Progenitor cell of endocrine pancreas (in vitro differentiated cells): ENCODE measurements around the gene MYO18A. TPM values are rescaled to one million over a fixed set of nuclear protein-coding genes. Genes with fewer than 3 reads are reported as not detected.
"Not testable (repeated sequence)": the region's sequence is repeated elsewhere in the genome, so short reads cannot be mapped to it uniquely, and the experiment has no call there.

Experiments used
- DNase-seq: peaks from one replicate; pipeline ENCODE4 v3.0.0; 2021; ENCODE audit warnings: low spot score; ENCODE audit not compliant: unreplicated experiment
- H3K27ac Mint-ChIP-seq: 2 replicates; pipeline ENCODE4 v1.8.0; 2021; ENCODE audit warnings: mild to moderate bottlenecking, moderate library complexity, mixed read lengths
- H3K27me3 Mint-ChIP-seq: 2 replicates; pipeline ENCODE4 v1.8.0; 2021; ENCODE audit warnings: mixed read lengths
- H3K36me3 Mint-ChIP-seq: 2 replicates; pipeline ENCODE4 v1.8.0; 2022; ENCODE audit warnings: mixed read lengths; ENCODE audit not compliant: insufficient read depth
- H3K4me1 Mint-ChIP-seq: 2 replicates; pipeline ENCODE4 v1.8.0; 2021; ENCODE audit warnings: low read depth, mixed read lengths
- H3K4me3 Mint-ChIP-seq: 2 replicates; pipeline ENCODE4 v1.8.0; 2021; ENCODE audit warnings: low read depth, mild to moderate bottlenecking, moderate library complexity, mixed read lengths
- H3K9me3 Mint-ChIP-seq: 2 replicates; pipeline ENCODE4 v1.8.0; 2021; ENCODE audit warnings: low read depth, mixed read lengths
- long read RNA-seq: library from polyadenylated mRNA; unstranded; transcript quantifications from one replicate; pipeline ENCODE4 v2.0.0, GENCODE V29; 2020
- total RNA-seq: library from RNA; stranded (reverse); gene quantifications from 2 replicates; pipeline ENCODE4 v1.2.1, GENCODE V29; 2021
- TF ChIP-seq, protein P1 (sequence below): fragments of 200-600 bp; sonication (generic); IDR thresholded peaks from one replicate; pipeline ENCODE4 v1.5.0; 2021; ENCODE audit warnings: antibody characterized with exemption, mild to moderate bottlenecking; ENCODE audit not compliant: unreplicated experiment

The MYO18A gene
- 75.7 and 77.1 TPM in 2 replicates for total RNA-seq
- long read RNA-seq, partial matches to known transcripts = 4 of 10 reads
- long read RNA-seq, other reads (novel, unspliced or antisense) = 6 of 10 reads

DNA sequence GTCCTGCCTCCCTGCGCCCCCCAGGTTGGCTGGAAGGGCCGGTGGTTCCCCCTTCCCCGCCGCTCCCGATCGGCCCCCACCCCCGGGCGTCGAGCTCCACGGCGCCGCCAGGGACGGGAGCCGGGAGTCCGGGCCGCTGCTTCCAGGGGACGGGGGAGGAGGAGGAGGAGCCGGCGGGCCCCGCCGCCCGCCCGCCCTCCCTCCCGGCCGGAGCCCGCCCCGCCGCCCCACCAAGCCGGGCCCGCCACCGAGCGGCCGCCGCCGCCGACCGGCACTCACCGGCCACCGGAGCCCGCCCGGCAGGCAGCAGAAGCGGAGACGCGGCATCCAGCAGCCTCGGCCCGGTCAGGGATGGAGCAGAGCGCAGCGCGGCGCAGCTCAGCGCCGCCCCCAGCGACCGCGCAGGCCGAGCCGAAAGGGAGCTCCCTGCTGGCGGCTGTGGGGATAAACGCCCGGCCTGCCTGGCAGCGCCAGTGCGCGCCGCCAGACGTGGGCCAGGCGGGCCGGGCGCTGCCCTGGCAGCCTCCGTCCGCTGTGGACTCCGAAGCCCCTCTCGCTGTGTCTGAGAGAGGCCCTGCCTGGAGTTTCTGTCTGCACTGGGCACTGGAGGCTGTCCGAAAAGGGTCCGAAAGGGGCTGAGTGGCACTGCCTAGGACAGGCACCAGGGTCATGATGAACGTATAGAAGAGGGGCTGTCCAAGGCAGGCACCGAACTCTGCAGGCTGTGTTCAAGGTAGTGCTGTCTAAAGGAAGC is at the start of gene MYO18A:
TSS of gene MYO18A (minus strand) at position 365 of the 754 bp plus-strand sequence. CDS start 13,458 bp downstream, outside the sequence.
- peaks cover 13% of the 10 kb centered on the region for H3K27me3 Mint-ChIP-seq
- H3K36me3 Mint-ChIP-seq = no peaks in the 10 kb centered on the region
- DNase-seq = peak; percentile 79
- H3K27ac Mint-ChIP-seq = peak within 1 kb of the TSS; percentile 97
- H3K4me3 Mint-ChIP-seq = peak within 1 kb of the TSS; percentile 81
- no peaks in the 10 kb centered on the region for H3K9me3 Mint-ChIP-seq
- peaks cover 30% of the 10 kb centered on the region for H3K4me1 Mint-ChIP-seq
- TF ChIP-seq, protein P1, sequence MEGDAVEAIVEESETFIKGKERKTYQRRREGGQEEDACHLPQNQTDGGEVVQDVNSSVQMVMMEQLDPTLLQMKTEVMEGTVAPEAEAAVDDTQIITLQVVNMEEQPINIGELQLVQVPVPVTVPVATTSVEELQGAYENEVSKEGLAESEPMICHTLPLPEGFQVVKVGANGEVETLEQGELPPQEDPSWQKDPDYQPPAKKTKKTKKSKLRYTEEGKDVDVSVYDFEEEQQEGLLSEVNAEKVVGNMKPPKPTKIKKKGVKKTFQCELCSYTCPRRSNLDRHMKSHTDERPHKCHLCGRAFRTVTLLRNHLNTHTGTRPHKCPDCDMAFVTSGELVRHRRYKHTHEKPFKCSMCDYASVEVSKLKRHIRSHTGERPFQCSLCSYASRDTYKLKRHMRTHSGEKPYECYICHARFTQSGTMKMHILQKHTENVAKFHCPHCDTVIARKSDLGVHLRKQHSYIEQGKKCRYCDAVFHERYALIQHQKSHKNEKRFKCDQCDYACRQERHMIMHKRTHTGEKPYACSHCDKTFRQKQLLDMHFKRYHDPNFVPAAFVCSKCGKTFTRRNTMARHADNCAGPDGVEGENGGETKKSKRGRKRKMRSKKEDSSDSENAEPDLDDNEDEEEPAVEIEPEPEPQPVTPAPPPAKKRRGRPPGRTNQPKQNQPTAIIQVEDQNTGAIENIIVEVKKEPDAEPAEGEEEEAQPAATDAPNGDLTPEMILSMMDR = peak; percentile 85

GRCh38 chr17:29225396-29225795 is 45.2 kb upstream of the MYO18A start:
- no peaks in the 10 kb centered on the region for H3K9me3 Mint-ChIP-seq
- no peak for DNase-seq
- no peaks in the 10 kb centered on the region for H3K36me3 Mint-ChIP-seq
- H3K4me1 Mint-ChIP-seq = no peaks in the 10 kb centered on the region
- H3K27ac Mint-ChIP-seq = no peak overlapping the region
- no peak overlapping the region for H3K4me3 Mint-ChIP-seq
- peaks cover 7% of the 10 kb centered on the region for H3K27me3 Mint-ChIP-seq
- TF ChIP-seq, protein P1 = no peak

DNA sequence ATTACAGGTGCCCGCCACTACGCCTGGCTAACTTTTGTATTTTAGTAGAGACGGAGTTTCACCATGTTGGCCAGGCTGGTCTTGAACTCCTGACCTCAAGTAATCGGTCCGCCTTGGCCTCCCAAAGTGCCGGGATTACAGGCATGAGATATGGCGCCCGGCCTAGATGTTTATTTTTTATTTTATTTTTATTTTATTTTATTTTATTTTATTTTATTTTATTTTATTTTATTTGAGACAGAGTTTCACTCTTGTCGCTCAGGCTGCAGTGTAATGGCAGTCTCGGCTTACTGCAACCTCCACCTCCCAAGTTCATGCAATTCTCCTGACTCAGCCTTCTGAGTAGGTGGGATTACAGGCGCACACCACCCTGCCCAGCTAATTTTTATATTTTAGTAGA is 41.1 kb upstream of the MYO18A start:
- H3K4me3 Mint-ChIP-seq, H3K27ac Mint-ChIP-seq, H3K9me3 Mint-ChIP-seq, DNase-seq, H3K4me1 Mint-ChIP-seq, H3K36me3 Mint-ChIP-seq, H3K27me3 Mint-ChIP-seq: not testable (repeated sequence)

DNA sequence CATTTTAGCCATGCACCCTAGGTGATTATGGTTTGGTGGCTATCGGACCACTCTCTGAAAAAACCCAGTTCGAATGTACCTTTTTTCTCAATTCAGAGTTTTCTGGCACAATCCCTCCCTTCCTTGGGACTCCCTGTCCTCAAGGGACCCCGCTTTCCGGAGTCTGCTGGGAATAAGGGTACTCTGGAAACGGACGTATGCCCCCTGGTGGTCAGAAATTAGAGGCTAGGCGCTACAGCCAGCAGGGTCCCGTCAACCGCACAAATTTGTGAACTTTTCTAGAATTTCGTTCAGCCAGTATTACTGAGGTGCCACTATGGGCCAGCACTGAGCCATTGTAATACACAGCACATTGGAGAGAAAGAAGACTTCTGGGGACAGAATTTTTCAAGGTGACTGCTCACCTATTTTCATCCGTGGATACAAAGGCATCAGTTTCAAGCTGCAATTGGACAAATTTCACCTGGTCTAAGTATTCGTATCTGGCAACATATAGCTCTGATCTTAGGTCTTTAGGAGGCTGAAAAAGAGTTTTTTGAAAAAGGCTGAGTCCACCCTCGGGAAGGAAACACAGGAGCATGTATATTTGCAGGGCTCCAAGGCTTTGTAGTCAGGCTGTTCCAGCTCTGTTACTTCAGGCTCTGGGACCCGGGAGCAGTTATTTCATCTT is 39.3 kb upstream of the MYO18A start:
- no peaks in the 10 kb centered on the region for H3K9me3 Mint-ChIP-seq
- no peak overlapping the region for H3K4me3 Mint-ChIP-seq
- peaks cover 3% of the 10 kb centered on the region for H3K4me1 Mint-ChIP-seq
- no peak overlapping the region for H3K27ac Mint-ChIP-seq
- TF ChIP-seq, protein P1 = peak; percentile 94
- H3K27me3 Mint-ChIP-seq = peaks cover 9% of the 10 kb centered on the region
- peak; percentile 79 for DNase-seq
- no peaks in the 10 kb centered on the region for H3K36me3 Mint-ChIP-seq

GRCh38 chr17:29216856-29217255 is 36.7 kb upstream of the MYO18A start:
- no peaks in the 10 kb centered on the region for H3K36me3 Mint-ChIP-seq
- peak overlapping the region; percentile 6 for H3K27ac Mint-ChIP-seq
- peaks cover 3% of the 10 kb centered on the region for H3K4me1 Mint-ChIP-seq

More at GRCh38 chr17:29216856-29217255, 36.7 kb upstream of the MYO18A start:
- Mint-ChIP-seq H3K27me3 (peaks cover 9% of the 10 kb centered on the region), H3K9me3 (no peaks in the 10 kb centered on the region), H3K4me3 (no peak overlapping the region)
- TF ChIP-seq, protein P1 = no peak
- DNase-seq = no peak
